ENCODE results near the gene RASL10A. TPM values are rescaled to one million over a fixed set of nuclear protein-coding genes. Genes with fewer than 3 reads are reported as not detected.

Gene RASL10A
- total RNA-seq, 1 experiment from 2014 or later: 1.1 TPM

DNA sequence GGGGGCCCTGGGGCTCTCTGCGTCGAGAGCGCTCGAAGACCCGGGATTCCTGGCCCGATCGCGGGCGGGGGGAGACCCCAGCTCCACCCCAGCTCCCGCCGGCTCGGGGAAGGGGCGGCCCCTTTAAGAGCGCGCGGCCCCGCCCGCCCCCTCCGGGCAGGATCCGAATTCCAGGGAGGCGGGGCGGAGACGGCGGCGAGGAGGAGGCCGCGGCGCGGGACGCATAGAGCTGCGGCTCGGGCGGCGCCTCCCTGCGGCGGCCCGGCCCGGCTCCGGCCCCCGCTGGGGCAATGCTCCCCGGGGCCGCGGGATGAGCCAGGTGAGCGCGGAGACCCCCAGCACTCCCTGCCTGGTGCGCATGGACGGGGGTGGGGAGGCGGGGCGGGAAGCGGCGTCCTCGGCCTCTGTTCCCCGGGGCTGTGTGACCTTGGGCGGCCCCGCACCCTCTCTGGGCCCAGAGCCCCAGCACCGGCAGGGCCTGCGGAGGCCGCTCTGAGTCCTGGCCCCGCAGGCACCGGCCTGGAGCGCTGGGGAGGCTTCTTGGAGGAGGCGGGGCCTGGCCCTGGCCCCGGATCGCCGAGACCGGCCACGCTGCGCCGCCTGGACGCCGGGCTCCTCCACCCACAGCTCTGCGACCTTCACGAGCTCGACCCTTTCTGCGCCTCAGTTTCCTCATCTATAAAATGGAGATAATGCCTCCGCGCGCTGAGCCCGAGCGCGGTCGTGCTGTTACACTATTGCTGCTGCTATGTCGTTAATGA, 8.5 kb downstream of the RASL10A start:
- no peaks in the 10 kb centered on the region for H3K27me3 ChIP-seq (replicated peaks; ENCODE audit: control insufficient read depth, insufficient read depth, low read length)
- peak overlapping the region; percentile 90 for H3K4me3 Mint-ChIP-seq (ENCODE audit: unreplicated experiment)
- H3K9me3 ChIP-seq: no peaks in the 10 kb centered on the region
- no peaks in the 10 kb centered on the region for H3K4me1 Mint-ChIP-seq (ENCODE audit: low read depth, unreplicated experiment)
- no TSS peak for BruUV-seq (replicated peaks)
- peak overlapping the region; percentile 79 for H3K27ac Mint-ChIP-seq (ENCODE audit: unreplicated experiment)
- peak overlapping the region; percentile 82 for H3K4me3 ChIP-seq (ENCODE audit: low read depth, low read length)
- H3K36me3 Mint-ChIP-seq (ENCODE audit: insufficient read depth, unreplicated experiment): peaks cover 17% of the 10 kb centered on the region
- DNase-seq: peak; percentile 84 to 91
- TF ChIP-seq CTCF (IDR thresholded peaks at IDR 0.05; ENCODE audit: insufficient read depth in 1 of 2, low read depth in 1 of 2, low read length in 1 of 2, severe bottlenecking in 1 of 2, unreplicated experiment in 1 of 2): no peak
- H3K4me1 ChIP-seq: peaks cover 22% of the 10 kb centered on the region
- CTCF ChIA-PET: interaction anchor here (0.5 to 2.4 kb wide), 5 partner anchors 14 to 1316 kb away, joined by 3 to 17 read pairs (median 4); no protein-coding TSS in a partner anchor
- H3K36me3 ChIP-seq (ENCODE audit: control insufficient read depth, insufficient read depth, low read length): 0 out of 2 replicates have a peak, but pooled peaks cover 1% of the 10 kb centered on the region
- H3K27me3 Mint-ChIP-seq (ENCODE audit: insufficient read depth, unreplicated experiment): no peaks in the 10 kb centered on the region
- POLR2A ChIA-PET: interaction anchor here (0.5 to 0.7 kb wide), 4 partner anchors 8 to 1020 kb away, joined by 3 to 8 read pairs (median 4); partner anchors contain the start of genes RASL10A and TBC1D10A
- intact Hi-C loops (cut with micrococcal nuclease; ENCODE audit: unreplicated experiment): loop anchor here (1.0 to 10.0 kb wide), 2 partner anchors 52 to 218 kb away; no protein-coding TSS in a partner anchor
- no peaks in the 10 kb centered on the region for H3K9me3 Mint-ChIP-seq (ENCODE audit: unreplicated experiment)

- Histone ChIP-seq H3K36me3 (ENCODE audit: control insufficient read depth, insufficient read depth, low read length) (0 out of 2 replicates have a peak, but pooled peaks cover 1% of the 10 kb centered on the region), H3K4me3 (ENCODE audit: low read depth, low read length) (peak within 1 kb of the TSS; percentile 82), H3K4me1 (peaks cover 22% of the 10 kb centered on the region), H3K27me3 (replicated peaks; ENCODE audit: control insufficient read depth, insufficient read depth, low read length) (no peaks in the 10 kb centered on the region), H3K9me3 (no peaks in the 10 kb centered on the region)
- no TSS peak for BruUV-seq (replicated peaks)
- H3K4me3 Mint-ChIP-seq (ENCODE audit: unreplicated experiment): peak within 1 kb of the TSS; percentile 90
- no peaks in the 10 kb centered on the region for H3K4me1 Mint-ChIP-seq (ENCODE audit: low read depth, unreplicated experiment)
- intact Hi-C loops (cut with micrococcal nuclease; ENCODE audit: unreplicated experiment): loop anchor here (10.0 kb wide), 1 partner anchor 218 kb away; no protein-coding TSS in a partner anchor
- POLR2A ChIA-PET: interaction anchor here (0.5 to 0.7 kb wide), 2 partner anchors 9 to 488 kb away, joined by 3 read pairs; partner anchors contain the start of gene RASL10A
- TF ChIP-seq CTCF (IDR thresholded peaks at IDR 0.05; ENCODE audit: insufficient read depth in 1 of 2, low read depth in 1 of 2, low read length in 1 of 2, severe bottlenecking in 1 of 2, unreplicated experiment in 1 of 2): peak; percentile 73 to 78
- no peaks in the 10 kb centered on the region for H3K27me3 Mint-ChIP-seq (ENCODE audit: insufficient read depth, unreplicated experiment)
- H3K9me3 Mint-ChIP-seq (ENCODE audit: unreplicated experiment): no peaks in the 10 kb centered on the region
- peak; percentile 86 to 92 for DNase-seq
- peaks cover 24% of the 10 kb centered on the region for H3K36me3 Mint-ChIP-seq (ENCODE audit: insufficient read depth, unreplicated experiment)
- H3K27ac Mint-ChIP-seq (ENCODE audit: unreplicated experiment): peak within 1 kb of the TSS; percentile 79
- CTCF ChIA-PET: interaction anchor here (0.7 to 2.4 kb wide), 4 partner anchors 15 to 1315 kb away, joined by 3 to 17 read pairs (median 5); no protein-coding TSS in a partner anchor
Observed at GRCh38 chr22:29306175-29306834, 9.2 kb downstream of the RASL10A start, which contains the start of gene GAS2L1. Gene GAS2L1 (plus strand): TSS chr22:29306650. CDS start chr22:29308106, 1,456 bp downstream.

- H3K4me1 Mint-ChIP-seq (ENCODE audit: low read depth, unreplicated experiment): no peaks in the 10 kb centered on the region
- Histone ChIP-seq H3K4me3 (ENCODE audit: low read depth, low read length) (peak overlapping the region; percentile 82), H3K36me3 (ENCODE audit: control insufficient read depth, insufficient read depth, low read length) (no peaks in the 10 kb centered on the region), H3K9me3 (no peaks in the 10 kb centered on the region), H3K27me3 (replicated peaks; ENCODE audit: control insufficient read depth, insufficient read depth, low read length) (no peaks in the 10 kb centered on the region), H3K4me1 (peaks cover 18% of the 10 kb centered on the region)
- no peaks in the 10 kb centered on the region for H3K9me3 Mint-ChIP-seq (ENCODE audit: unreplicated experiment)
- H3K36me3 Mint-ChIP-seq (ENCODE audit: insufficient read depth, unreplicated experiment): peaks cover 29% of the 10 kb centered on the region
- no peak for TF ChIP-seq CTCF (IDR thresholded peaks at IDR 0.05; ENCODE audit: insufficient read depth in 1 of 2, low read depth in 1 of 2, low read length in 1 of 2, severe bottlenecking in 1 of 2, unreplicated experiment in 1 of 2)
- DNase-seq: no peak
- BruUV-seq (replicated peaks): no TSS peak
- intact Hi-C loops (cut with micrococcal nuclease; ENCODE audit: unreplicated experiment): loop anchor here (10.0 kb wide), 1 partner anchor 219 kb away; no protein-coding TSS in a partner anchor
- peak overlapping the region; percentile 90 for H3K4me3 Mint-ChIP-seq (ENCODE audit: unreplicated experiment)
- no peaks in the 10 kb centered on the region for H3K27me3 Mint-ChIP-seq (ENCODE audit: insufficient read depth, unreplicated experiment)
- ChIA-PET POLR2A (no interaction called here), CTCF (interaction anchor here (1.0 to 2.4 kb wide), 2 partner anchors 15 to 36 kb away, joined by 3 to 17 read pairs; no protein-coding TSS in a partner anchor)
- H3K27ac Mint-ChIP-seq (ENCODE audit: unreplicated experiment): peak overlapping the region; percentile 77
Observed at GRCh38 chr22:29305836-29306174, 9.7 kb downstream of the RASL10A start.

Measured in Caco-2 (cell line).